Peyer's patch (tissue), 4 donors: ENCODE measurements around the gene NDC1. TPM values are rescaled to one million over a fixed set of nuclear protein-coding genes. Genes with fewer than 3 reads are reported as not detected.

Source experiments
- DNase-seq, 3 donors: peaks; one replicate each; pipeline ENCODE4 v3.0.0-alpha.2; 2017 to 2019
- H3K27ac ChIP-seq, 4 donors: fragments of 200-600 bp; sonication (generic); one replicate each; pipeline ENCODE4 v1.5.1; 2016 to 2019
- H3K27me3 ChIP-seq, 2 donors: fragments of 200-600 bp; sonication (generic); one replicate each; pipeline ENCODE4 v1.5.1; 2019
- H3K36me3 ChIP-seq, 3 donors: fragments of 200-600 bp; sonication (generic); one replicate each; pipeline ENCODE4 v1.5.1; 2016 to 2019
- H3K4me1 ChIP-seq, 4 donors: fragments of 200-600 bp; sonication (generic); one replicate each; pipeline ENCODE4 v1.5.1; 2016 to 2019
- H3K4me3 ChIP-seq, 4 donors: fragments of 200-600 bp; sonication (generic); 1 replicate in 3 of 4; 2 replicates in 1 of 4; pipeline ENCODE4 v1.5.1; 2016 to 2019; ENCODE audit warnings: mild to moderate bottlenecking in 1 of 4
- H3K9me3 ChIP-seq, 4 donors: fragments of 200-600 bp; sonication (generic); one replicate each; pipeline ENCODE4 v1.5.1; 2016 to 2019; ENCODE audit warnings: mild to moderate bottlenecking in 1 of 4
- CTCF ChIP-seq, 6 experiments: fragments of 450-650 bp in 4 of 6; fragments of 200-600 bp in 2 of 6; sonication (generic) in 1 of 6; IDR thresholded peaks; one replicate each; pipeline ENCODE4 v1.5.1; 2017 to 2019; ENCODE audit warnings: antibody characterized with exemption in 6 of 6, mild to moderate bottlenecking in 3 of 6, moderate library complexity in 1 of 6
- POLR2A ChIP-seq, 2 donors: fragments of 450-650 bp; IDR thresholded peaks; one replicate each; pipeline ENCODE4 v1.5.1; 2017; ENCODE audit warnings: antibody characterized with exemption in 2 of 2, mild to moderate bottlenecking in 2 of 2, moderate library complexity in 2 of 2
- small RNA-seq, 2 donors: library from RNA; depleted of rRNA; stranded (forward); fragments of <200 nt; gene quantifications; one replicate each; pipeline ENCODE3, GENCODE V24; 2016
- total RNA-seq, 4 donors: library from RNA; depleted of rRNA; stranded (reverse); fragments of >200 nt; gene quantifications; one replicate each; pipeline ENCODE4 v1.1.0, GENCODE V29; 2016

NDC1 gene
- total RNA-seq, 4 donors from 2014 or later: 4.2 to 8.3 (median 6.7) TPM

GRCh38 chr1:53716150-53716549 is 121.9 kb downstream of the NDC1 start:
- Histone ChIP-seq H3K9me3 (no peaks in the 10 kb centered on the region), H3K4me3 (no peak overlapping the region), H3K27me3 (no peaks in the 10 kb centered on the region), H3K27ac (no peak overlapping the region), H3K4me1 (no peaks in the 10 kb centered on the region), H3K36me3 (no peaks in the 10 kb centered on the region)
- no peak for TF ChIP-seq CTCF (IDR thresholded peaks at IDR 0.05)
- no peak for TF ChIP-seq POLR2A (IDR thresholded peaks at IDR 0.05)
- DNase-seq: no peak

DNA sequence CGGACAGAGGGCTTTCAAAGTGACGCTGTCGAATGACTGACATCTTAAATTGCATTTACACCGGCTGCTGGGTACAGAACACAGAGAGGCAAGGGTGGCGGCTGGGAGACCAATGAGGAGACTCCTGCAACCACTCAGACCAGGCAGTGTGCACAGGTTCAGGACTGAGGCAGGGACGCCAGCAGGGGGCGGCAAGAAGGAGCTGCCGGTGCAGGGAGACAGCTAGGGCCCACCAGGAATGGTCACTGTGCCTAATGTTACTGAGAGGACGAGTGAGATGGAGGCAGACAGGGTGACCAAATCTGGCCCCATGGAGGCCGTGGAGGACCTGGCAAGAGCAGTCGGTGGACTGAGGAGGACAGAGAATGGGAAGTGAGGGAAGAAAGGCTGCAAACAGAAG is 122.6 kb downstream of the NDC1 start:
- Histone ChIP-seq H3K4me1 (no peaks in the 10 kb centered on the region), H3K9me3 (no peaks in the 10 kb centered on the region), H3K27me3 (no peaks in the 10 kb centered on the region), H3K4me3 (no peak overlapping the region), H3K36me3 (no peaks in the 10 kb centered on the region), H3K27ac (no peak overlapping the region)
- no peak for TF ChIP-seq POLR2A (IDR thresholded peaks at IDR 0.05)
- TF ChIP-seq CTCF (IDR thresholded peaks at IDR 0.05): no peak
- no peak for DNase-seq

Small RNA genes lying within 50 kb of the gene (small RNA-seq; reads per million reads assigned to genes)
- gene AL049745.1 (0 reads per million in 2 donors), gene RF00418 (0 reads per million in 2 donors)

Other genes with a start within 250 kb of the NDC1 start
- gene GLIS1, start 99.1 kb downstream of the NDC1 start, total RNA-seq: 1 to 10 TPM in 1 of 4 donors, under 1 TPM in 2, not detected in 1; 0.54 to 1.7 (median 0.66) TPM
- 10 to 100 TPM; 10.7 to 35.9 (median 20.4) TPM for gene YIPF1, start 51.5 kb upstream of the NDC1 start, total RNA-seq
- gene DIO1, start 55.9 kb upstream of the NDC1 start, total RNA-seq: not detected
- 10 to 100 TPM; 13.8 to 42.9 (median 27.1) TPM for gene IFT25, start 107.4 kb upstream of the NDC1 start, total RNA-seq
- 10 to 100 TPM in 1 of 4 donors, 1 to 10 TPM in 3; 8.9 to 20.6 (median 9.7) TPM for gene LRRC42, start 108.1 kb upstream of the NDC1 start, total RNA-seq
- not detected for gene LDLRAD1, start 179.9 kb upstream of the NDC1 start, total RNA-seq
- gene TMEM59, start 214.9 kb upstream of the NDC1 start, total RNA-seq: 100 to 1,000 TPM in 3 of 4 donors, 10 to 100 TPM in 1; 70.1 to 537 (median 210) TPM
- 1 to 10 TPM; 3.0 to 6.6 (median 5.3) TPM for gene TCEANC2, start 215.3 kb upstream of the NDC1 start, total RNA-seq